Measurements from ENCODE around the gene KRTCAP3. TPM values are rescaled to one million over a fixed set of nuclear protein-coding genes. Genes with fewer than 3 reads are reported as not detected.

KRTCAP3 gene
- total and polyA plus RNA-seq, 7 experiments from 2014 or later = 0.39 to 27.1 (median 9.9) TPM

Other genes with a start within 250 kb of the KRTCAP3 start
- gene ATRAID, start 230.3 kb upstream of the KRTCAP3 start, total RNA-seq = 100 to 1,000 TPM in 2 of 5 experiments, 10 to 100 TPM in 3; 71.0 to 113 (median 90.7) TPM
- 100 to 1,000 TPM; 320 to 391 TPM for gene ATRAID, start 230.3 kb upstream of the KRTCAP3 start, polyA plus RNA-seq
- gene SLC5A6, start 230.1 kb upstream of the KRTCAP3 start, total RNA-seq = 100 to 1,000 TPM in 1 of 5 experiments, 10 to 100 TPM in 4; 25.6 to 203 (median 44.3) TPM
- 10 to 100 TPM; 13.2 to 21.7 TPM for gene SLC5A6, start 230.1 kb upstream of the KRTCAP3 start, polyA plus RNA-seq
- 10 to 100 TPM; 34.4 to 65.7 (median 45.4) TPM for gene CAD, start 225.0 kb upstream of the KRTCAP3 start, total RNA-seq
- gene CAD, start 225.0 kb upstream of the KRTCAP3 start, polyA plus RNA-seq = 10 to 100 TPM; 19.6 to 28.1 TPM
- under 1 TPM in 1 of 5 experiments, not detected in 4; 0.29 TPM for gene SLC30A3, start 179.3 kb upstream of the KRTCAP3 start, total RNA-seq
- gene SLC30A3, start 179.3 kb upstream of the KRTCAP3 start, polyA plus RNA-seq = under 1 TPM in 1 of 2 donors, not detected in 1; 0.56 TPM
- gene DNAJC5G, start 166.9 kb upstream of the KRTCAP3 start, total RNA-seq = not detected
- gene DNAJC5G, start 166.9 kb upstream of the KRTCAP3 start, polyA plus RNA-seq = not detected
- gene TRIM54, start 160.0 kb upstream of the KRTCAP3 start, total RNA-seq = not detected
- not detected for gene TRIM54, start 160.0 kb upstream of the KRTCAP3 start, polyA plus RNA-seq
- 1 to 10 TPM; 2.5 to 6.5 (median 4.6) TPM for gene UCN, start 133.9 kb upstream of the KRTCAP3 start, total RNA-seq
- under 1 TPM; 0.35 to 0.81 TPM for gene UCN, start 133.9 kb upstream of the KRTCAP3 start, polyA plus RNA-seq
- gene MPV17, start 119.3 kb upstream of the KRTCAP3 start, total RNA-seq = 100 to 1,000 TPM in 1 of 5 experiments, 10 to 100 TPM in 4; 55.7 to 119 (median 94.4) TPM
- 100 to 1,000 TPM; 133 to 145 TPM for gene MPV17, start 119.3 kb upstream of the KRTCAP3 start, polyA plus RNA-seq
- 100 to 1,000 TPM in 1 of 5 experiments, 10 to 100 TPM in 4; 68.0 to 106 (median 78.3) TPM for gene GTF3C2, start 85.6 kb upstream of the KRTCAP3 start, total RNA-seq
- 10 to 100 TPM; 26.6 to 56.1 TPM for gene GTF3C2, start 85.6 kb upstream of the KRTCAP3 start, polyA plus RNA-seq
- gene EIF2B4, start 72.0 kb upstream of the KRTCAP3 start, total RNA-seq = 10 to 100 TPM; 36.5 to 56.1 (median 44.1) TPM
- gene EIF2B4, start 72.0 kb upstream of the KRTCAP3 start, polyA plus RNA-seq = 10 to 100 TPM; 23.8 to 42.2 TPM
- 100 to 1,000 TPM in 3 of 5 experiments, 10 to 100 TPM in 2; 71.0 to 128 (median 111) TPM for gene SNX17, start 71.8 kb upstream of the KRTCAP3 start, total RNA-seq
- 100 to 1,000 TPM; 187 to 209 TPM for gene SNX17, start 71.8 kb upstream of the KRTCAP3 start, polyA plus RNA-seq
- gene ZNF513, start 61.6 kb upstream of the KRTCAP3 start, total RNA-seq = 10 to 100 TPM; 15.6 to 23.2 (median 19.2) TPM
- 1 to 10 TPM; 2.6 to 8.1 TPM for gene ZNF513, start 61.6 kb upstream of the KRTCAP3 start, polyA plus RNA-seq
- 100 to 1,000 TPM in 1 of 5 experiments, 10 to 100 TPM in 4; 39.5 to 101 (median 45.1) TPM for gene PPM1G, start 32.8 kb upstream of the KRTCAP3 start, total RNA-seq
- gene PPM1G, start 32.8 kb upstream of the KRTCAP3 start, polyA plus RNA-seq = 100 to 1,000 TPM in 1 of 2 donors, 10 to 100 TPM in 1; 74.4 to 107 TPM
- gene NRBP1, start 13.8 kb upstream of the KRTCAP3 start, total RNA-seq = 100 to 1,000 TPM in 4 of 5 experiments, 10 to 100 TPM in 1; 94.4 to 181 (median 121) TPM
- 100 to 1,000 TPM in 1 of 2 donors, 10 to 100 TPM in 1; 70.0 to 124 TPM for gene NRBP1, start 13.8 kb upstream of the KRTCAP3 start, polyA plus RNA-seq
- gene IFT172, start 47.4 kb downstream of the KRTCAP3 start, total RNA-seq = 10 to 100 TPM; 12.3 to 35.8 (median 22.2) TPM
- gene IFT172, start 47.4 kb downstream of the KRTCAP3 start, polyA plus RNA-seq = 1 to 10 TPM; 1.4 to 4.6 TPM
- gene FNDC4, start 52.8 kb downstream of the KRTCAP3 start, total RNA-seq = not detected
- not detected for gene FNDC4, start 52.8 kb downstream of the KRTCAP3 start, polyA plus RNA-seq
- not detected for gene GCKR, start 54.5 kb downstream of the KRTCAP3 start, total RNA-seq
- gene GCKR, start 54.5 kb downstream of the KRTCAP3 start, polyA plus RNA-seq = not detected
- gene ZNF512, start 140.7 kb downstream of the KRTCAP3 start, total RNA-seq = 10 to 100 TPM; 26.6 to 64.6 (median 50.1) TPM
- 10 to 100 TPM; 43.4 to 48.6 TPM for gene ZNF512, start 140.7 kb downstream of the KRTCAP3 start, polyA plus RNA-seq
- gene CCDC121, start 186.6 kb downstream of the KRTCAP3 start, total RNA-seq = 1 to 10 TPM in 4 of 5 experiments, under 1 TPM in 1; 0.61 to 2.7 (median 1.9) TPM
- 1 to 10 TPM; 1.7 to 2.1 TPM for gene CCDC121, start 186.6 kb downstream of the KRTCAP3 start, polyA plus RNA-seq
- gene GPN1, start 186.7 kb downstream of the KRTCAP3 start, total RNA-seq = 10 to 100 TPM; 27.8 to 45.5 (median 28.9) TPM
- 10 to 100 TPM; 65.0 to 73.6 TPM for gene GPN1, start 186.7 kb downstream of the KRTCAP3 start, polyA plus RNA-seq
- gene SUPT7L, start 221.2 kb downstream of the KRTCAP3 start, total RNA-seq = 10 to 100 TPM; 37.9 to 58.6 (median 46.5) TPM
- gene SUPT7L, start 221.2 kb downstream of the KRTCAP3 start, polyA plus RNA-seq = 10 to 100 TPM; 19.0 to 20.7 TPM
- gene SLC4A1AP, start 221.5 kb downstream of the KRTCAP3 start, total RNA-seq = 10 to 100 TPM; 14.7 to 27.0 (median 23.2) TPM
- 10 to 100 TPM; 28.7 to 37.6 TPM for gene SLC4A1AP, start 221.5 kb downstream of the KRTCAP3 start, polyA plus RNA-seq

Measured in naive thymus-derived CD4-positive, alpha-beta T cell (primary cell).